GM18507 (cell line): ENCODE data around the gene CFAP97.

ENCODE experiments used
- DNase-seq: peaks from one replicate; pipeline ENCODE4 v3.0.0; 2011; ENCODE audit warnings: low read depth; ENCODE audit not compliant: insufficient read length; ENCODE audit errors: extremely low spot score
- FAIRE-seq: peaks from 2 replicates; lab custom pipeline; 2011; peaks lifted over from hg19 to GRCh38; lab: Jason Lieb, UNC

CFAP97 gene

DNA sequence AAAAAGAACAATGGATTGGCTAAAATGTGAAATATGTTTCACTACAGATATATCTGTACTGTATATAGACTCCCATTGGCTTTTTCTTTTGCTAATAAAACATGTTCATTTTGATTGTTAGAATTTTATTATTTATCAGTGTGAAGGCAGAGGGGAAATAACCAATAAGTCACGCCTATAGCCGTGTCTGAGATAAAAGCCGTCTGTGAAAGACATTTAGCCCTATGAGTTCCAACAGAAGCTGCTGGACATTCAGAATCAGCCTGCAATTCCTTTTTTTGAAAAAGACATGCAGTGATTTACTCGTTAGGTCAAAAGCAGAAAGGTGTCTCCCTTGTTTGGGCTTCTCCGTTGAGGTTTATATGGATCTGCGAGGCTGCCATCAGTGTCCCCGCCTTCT is 84.9 kb downstream of the CFAP97 start:
- DNase-seq = no peak
- no peak for FAIRE-seq

- no peak for DNase-seq
- no peak for FAIRE-seq
Observed at GRCh38 chr4:185117300-185117934, 86.4 kb downstream of the CFAP97 start.

DNA sequence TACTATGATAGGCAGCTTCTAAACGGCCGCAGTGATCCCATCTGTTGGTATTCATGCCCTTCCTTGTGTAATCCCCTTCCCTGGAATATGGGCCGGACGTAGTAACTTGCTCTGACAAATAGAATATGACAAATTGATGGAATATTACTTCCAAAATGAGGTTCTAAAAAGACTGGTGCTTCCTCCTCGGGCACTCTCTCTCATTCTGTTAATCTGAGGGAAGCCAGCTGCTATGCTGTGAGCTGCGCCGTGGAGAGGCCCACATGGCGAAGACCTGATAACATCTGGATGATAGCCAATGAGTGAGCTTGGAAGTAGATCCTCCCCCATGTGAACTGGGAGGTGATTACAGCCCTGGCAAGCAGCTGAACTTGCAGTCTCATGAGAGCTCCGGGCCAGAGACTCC is 88.0 kb downstream of the CFAP97 start:
- FAIRE-seq (no peak), DNase-seq (no peak)

DNA sequence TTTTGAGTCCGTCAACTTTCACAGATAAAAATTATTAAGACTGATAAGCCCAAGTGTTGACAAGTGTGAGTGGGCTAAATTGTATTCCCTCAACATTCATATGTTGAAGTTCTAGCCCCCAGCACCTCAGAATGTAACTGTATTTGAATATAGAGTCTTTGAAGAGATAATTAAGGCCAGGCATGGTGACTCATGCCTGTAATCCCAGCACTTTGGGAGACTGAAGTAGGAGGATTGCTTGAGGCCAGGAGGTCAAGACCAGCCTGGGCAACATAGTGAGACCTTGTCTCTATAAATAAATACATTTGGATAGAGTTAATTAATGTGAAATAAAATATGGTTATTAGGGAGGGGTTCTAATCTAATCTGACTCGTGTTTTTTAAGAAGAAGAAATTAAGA is 90.5 kb downstream of the CFAP97 start:
- DNase-seq (no peak), FAIRE-seq (no peak)

DNA sequence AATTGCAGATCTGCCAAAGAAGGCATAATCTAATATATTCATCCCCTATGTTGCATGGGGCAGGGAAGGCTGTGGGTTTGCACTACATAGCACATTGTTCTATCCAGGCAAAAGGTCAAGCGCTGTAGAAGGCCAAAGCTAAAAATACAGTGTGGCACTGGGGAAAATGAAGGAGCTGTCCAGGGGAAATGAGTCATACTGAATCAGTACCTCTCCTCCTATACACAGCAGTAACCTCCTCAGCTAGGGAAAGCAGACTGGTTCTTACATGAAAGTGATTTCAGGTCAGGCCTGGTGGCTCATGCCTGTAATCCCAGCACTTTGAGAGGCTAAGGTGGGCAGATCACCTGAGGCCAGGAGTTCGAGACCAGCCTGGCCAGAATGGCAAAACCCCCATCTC is 91.7 kb downstream of the CFAP97 start:
- FAIRE-seq (no peak), DNase-seq (no peak)

DNA sequence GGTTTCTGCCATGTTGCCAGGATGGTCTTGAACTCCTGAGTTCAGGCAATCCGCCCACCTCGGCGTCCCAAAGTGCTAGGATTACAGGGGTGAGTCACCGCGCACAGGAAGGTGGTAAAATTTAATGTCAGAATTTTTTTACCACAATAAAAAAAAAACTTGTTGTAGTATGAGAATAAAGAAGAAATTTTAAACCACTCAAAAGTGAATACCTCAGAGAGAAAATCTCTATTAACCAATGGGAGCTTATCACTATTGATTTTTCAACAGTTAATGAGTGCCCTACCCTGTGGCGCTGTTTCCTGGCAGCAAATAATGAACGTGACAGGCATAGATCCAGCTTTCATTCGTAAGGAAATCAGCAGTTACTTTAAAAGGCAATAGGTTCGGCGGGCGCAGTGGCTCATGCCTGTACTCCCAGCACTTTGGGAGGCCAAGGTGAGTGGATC is 93.4 kb downstream of the CFAP97 start:
- no peak for DNase-seq
- FAIRE-seq = no peak

DNA sequence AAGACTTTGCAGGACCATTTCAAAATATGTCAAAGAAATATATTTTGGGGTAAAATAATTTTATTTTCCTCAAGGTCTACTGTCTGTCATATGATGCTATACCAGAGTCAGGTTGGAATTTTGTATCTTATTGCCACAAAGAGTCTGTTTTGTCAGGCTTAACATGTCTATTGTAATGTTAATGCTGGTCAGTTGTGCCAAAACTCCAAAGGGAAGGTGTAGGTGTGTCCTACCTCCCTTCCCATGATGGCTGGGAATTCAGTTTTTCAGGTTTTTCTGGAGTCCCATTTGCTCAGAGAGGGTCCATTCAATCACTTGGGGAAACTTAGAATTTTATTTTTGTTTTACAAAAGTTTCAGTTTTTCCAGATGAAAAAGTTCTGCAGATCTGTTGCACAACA is 94.1 kb downstream of the CFAP97 start:
- DNase-seq (no peak), FAIRE-seq (no peak)
